Naive B cell (primary cell): ENCODE measurements around the gene MYH7. TPM values are rescaled to one million over a fixed set of nuclear protein-coding genes. Genes with fewer than 3 reads are reported as not detected.
A peak's percentile ranks its signal among the peaks of the same experiment; 100 is the strongest.

Experiments used
- ATAC-seq, 2 donors: fragments of 150-1000 bp; cut with Tn5 transposase; 2 replicates each; pipeline ENCODE4 v1.10.0; 2021; ENCODE audit warnings: low read depth in 2 of 2, mild to moderate bottlenecking in 2 of 2, moderate library complexity in 2 of 2
- DNase-seq: peaks from one replicate; pipeline ENCODE4 v3.0.0; 2022
- H3K27ac Mint-ChIP-seq, 6 donors: one replicate each; pipeline ENCODE4 v1.8.0; 2020 to 2022; ENCODE audit warnings: mild to moderate bottlenecking in 6 of 6, mixed read lengths in 6 of 6, moderate library complexity in 5 of 6, inconsistent platforms in 2 of 6
- H3K27me3 Mint-ChIP-seq, 3 donors: one replicate each; pipeline ENCODE4 v1.8.0; 2021 to 2022; ENCODE audit warnings: mixed read lengths in 3 of 3, mild to moderate bottlenecking in 1 of 3
- H3K36me3 Mint-ChIP-seq, 2 donors: one replicate each; pipeline ENCODE4 v1.8.0; 2020 to 2022; ENCODE audit warnings: mixed read lengths in 2 of 2, inconsistent platforms in 1 of 2, mild to moderate bottlenecking in 1 of 2
- H3K4me1 Mint-ChIP-seq, 3 donors: one replicate each; pipeline ENCODE4 v1.8.0; 2020 to 2022; ENCODE audit warnings: mixed read lengths in 3 of 3, inconsistent platforms in 1 of 3, mild to moderate bottlenecking in 1 of 3, moderate library complexity in 1 of 3
- H3K4me3 Mint-ChIP-seq, 8 donors: one replicate each; pipeline ENCODE4 v1.8.0; 2020 to 2022; ENCODE audit warnings: mild to moderate bottlenecking in 8 of 8, mixed read lengths in 8 of 8, moderate library complexity in 8 of 8, inconsistent platforms in 2 of 8
- H3K9me3 Mint-ChIP-seq, 7 donors: one replicate each; pipeline ENCODE4 v1.8.0; 2020 to 2022; ENCODE audit warnings: mixed read lengths in 7 of 7, mild to moderate bottlenecking in 5 of 7, inconsistent platforms in 2 of 7, moderate library complexity in 1 of 7
- polyA plus RNA-seq, 6 donors: library from polyadenylated mRNA; unstranded; fragments of 300-500 nt; fragmentation: Illumina TruSeq; gene quantifications; one replicate each; pipeline ENCODE4 v1.2.3, GENCODE V29; 2021; ENCODE audit warnings: low read depth in 6 of 6

The MYH7 gene
- polyA plus RNA-seq, 6 donors from 2014 or later, result not detected

DNA sequence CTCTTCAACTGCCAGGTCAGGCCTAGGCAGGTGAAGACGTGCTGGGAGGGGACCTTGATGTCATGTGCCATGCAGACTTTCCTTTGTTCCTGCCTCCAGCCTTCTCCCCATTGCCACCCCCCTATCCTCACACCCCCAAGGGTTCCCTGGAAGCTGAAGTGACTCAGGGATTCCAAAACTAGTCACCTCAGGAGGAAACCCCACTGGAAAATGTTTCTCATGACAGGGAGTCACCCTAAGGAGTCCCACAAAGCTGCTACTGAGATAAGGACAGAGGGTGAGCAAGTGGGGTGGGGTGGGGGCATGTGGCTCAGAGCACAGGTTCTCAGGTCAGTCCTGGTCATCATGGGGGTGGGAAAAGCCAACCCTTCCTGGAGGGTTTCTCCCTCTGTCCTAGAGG, 65.2 kb downstream of the MYH7 start:
- Mint-ChIP-seq H3K4me3 (no peak overlapping the region), H3K36me3 (no peaks in the 10 kb centered on the region), H3K4me1 (no peaks in the 10 kb centered on the region), H3K9me3 (peaks cover 0 to 2% (median 0%) of the 10 kb centered on the region in 7 donors), H3K27me3 (peaks cover 23 to 45% (median 35%) of the 10 kb centered on the region in 3 donors), H3K27ac (no peak overlapping the region)
- ATAC-seq, result no peak
- DNase-seq, result no peak

DNA sequence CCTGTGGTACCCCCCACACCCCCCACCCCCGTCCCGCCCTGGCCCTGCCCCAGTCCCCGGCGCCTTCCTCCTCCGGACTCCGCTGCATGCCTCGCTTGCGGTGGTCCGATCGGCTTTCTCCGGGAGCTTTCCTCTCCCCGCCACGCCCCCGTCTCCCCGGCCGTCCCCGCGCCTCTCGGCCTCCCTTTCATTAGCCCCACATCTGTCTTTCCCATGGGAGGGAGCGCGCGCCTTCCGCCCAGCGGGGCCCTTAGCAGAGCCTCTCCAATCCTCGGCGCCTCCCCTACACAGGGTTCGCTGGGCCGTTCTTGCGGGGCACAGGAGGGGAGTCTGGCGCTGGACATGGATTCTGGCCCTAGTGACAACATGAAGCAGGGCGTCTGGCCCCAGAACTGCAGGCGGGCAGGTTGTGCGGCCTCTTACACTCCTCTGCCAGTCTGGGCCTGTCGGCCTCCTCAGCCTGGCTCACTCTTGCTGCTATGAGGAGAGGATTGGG, 69.0 kb downstream of the MYH7 start:
- no peak overlapping the region for H3K27ac Mint-ChIP-seq

DNA sequence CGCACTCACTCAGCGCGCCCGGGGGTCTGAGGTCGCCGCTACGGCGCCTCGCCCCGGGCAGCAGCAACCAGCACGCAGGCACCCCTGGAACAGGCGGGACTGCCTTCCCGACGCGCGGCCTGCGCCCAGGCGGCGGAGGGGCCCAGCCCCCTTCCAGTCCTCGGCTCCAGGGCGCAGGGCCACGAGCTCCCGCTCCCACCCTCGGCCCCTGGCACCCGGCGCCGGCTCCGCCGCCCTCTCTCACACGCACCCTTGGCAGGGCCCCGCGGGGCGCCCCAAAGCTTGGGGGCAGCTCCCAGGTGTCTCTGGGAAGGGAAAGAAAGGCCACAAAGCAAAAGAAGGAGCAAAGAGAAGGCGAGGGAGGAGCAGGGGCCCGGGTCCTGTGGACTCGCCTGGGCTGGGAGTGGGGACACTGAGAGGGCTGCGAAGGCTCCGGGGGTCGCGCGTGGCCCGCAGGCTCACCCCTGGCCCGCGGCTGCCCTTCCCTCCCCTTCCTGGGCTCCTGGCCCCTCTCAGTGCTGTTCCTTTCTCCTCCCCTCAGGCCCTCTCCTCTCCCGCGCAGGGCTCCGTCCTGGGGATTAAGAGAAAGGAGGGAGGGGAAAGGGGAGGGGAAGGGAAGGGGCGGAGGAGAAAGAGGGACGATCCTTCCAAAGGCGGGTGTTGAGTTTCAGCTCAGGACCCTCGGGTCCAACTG, 69.6 kb downstream of the MYH7 start:
- DNase-seq (no peak), ATAC-seq (no peak)
- Mint-ChIP-seq H3K4me1 (peaks cover 0 to 1% (median 0%) of the 10 kb centered on the region in 3 donors), H3K4me3 (no peak overlapping the region), H3K27ac (no peak overlapping the region), H3K27me3 (peaks cover 37 to 69% (median 52%) of the 10 kb centered on the region in 3 donors), H3K9me3 (peaks cover 0 to 2% (median 0%) of the 10 kb centered on the region in 7 donors), H3K36me3 (no peaks in the 10 kb centered on the region)

More for the DNA sequence above, 69.0 kb downstream of the MYH7 start:
- Mint-ChIP-seq H3K4me3 (no peak overlapping the region), H3K4me1 (peaks cover 0 to 1% (median 0%) of the 10 kb centered on the region in 3 donors), H3K36me3 (no peaks in the 10 kb centered on the region), H3K27me3 (peaks cover 33 to 72% (median 47%) of the 10 kb centered on the region in 3 donors), H3K9me3 (peaks cover 0 to 2% (median 0%) of the 10 kb centered on the region in 7 donors)
- DNase-seq (no peak), ATAC-seq (no peak)

DNA sequence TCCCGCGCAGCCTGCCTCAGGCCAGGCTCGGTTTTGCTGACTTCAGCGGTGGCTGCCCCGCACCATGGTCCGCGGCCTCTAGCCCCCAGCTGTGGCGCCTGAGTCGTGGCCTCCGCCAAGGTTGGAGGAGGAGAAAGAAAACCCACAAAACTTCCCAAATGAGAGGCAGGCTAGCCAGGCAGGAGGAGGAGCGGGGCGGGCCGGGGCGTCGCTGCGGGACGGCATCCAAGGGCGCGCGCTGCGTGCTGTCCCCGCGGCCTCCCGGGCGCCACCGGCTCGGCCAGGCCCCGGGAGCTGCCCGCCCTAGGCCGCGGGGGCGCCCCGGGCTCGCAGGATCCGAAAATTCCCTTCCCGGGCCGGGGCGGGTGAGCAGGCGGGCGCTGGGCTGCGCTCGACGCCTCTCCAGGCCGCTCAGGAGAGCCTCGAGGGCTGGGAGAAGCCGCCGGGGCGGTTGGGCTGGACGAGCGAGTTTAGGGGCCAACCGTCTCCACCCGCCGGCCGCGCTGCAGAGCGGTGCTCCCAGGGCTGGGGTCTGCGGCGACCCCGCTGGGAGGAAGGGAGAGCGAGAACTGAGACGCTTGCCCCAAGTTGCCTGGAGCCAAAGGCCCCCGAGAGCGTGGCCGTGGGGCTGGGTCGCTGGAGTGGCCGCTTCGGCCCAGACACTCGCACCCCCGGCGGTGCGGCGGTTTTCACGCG, 70.3 kb downstream of the MYH7 start, which contains the start of gene EFS:
Gene EFS, minus strand, starts transcription at position 137 of the 696 bp plus-strand sequence. CDS start 147 bp downstream, outside the sequence.
- no peak for DNase-seq
- Mint-ChIP-seq H3K4me1 (peaks cover 0 to 1% (median 0%) of the 10 kb centered on the region in 3 donors), H3K27me3 (peaks cover 39 to 74% (median 55%) of the 10 kb centered on the region in 3 donors), H3K9me3 (peaks cover 0 to 2% (median 0%) of the 10 kb centered on the region in 7 donors), H3K27ac (peak within 1 kb of the TSS in 1 of 6 donors; percentile 84), H3K4me3 (peak within 1 kb of the TSS in 4 of 8 donors; percentile 20 to 25 (median 22)), H3K36me3 (no peaks in the 10 kb centered on the region)
- ATAC-seq, result no peak

DNA sequence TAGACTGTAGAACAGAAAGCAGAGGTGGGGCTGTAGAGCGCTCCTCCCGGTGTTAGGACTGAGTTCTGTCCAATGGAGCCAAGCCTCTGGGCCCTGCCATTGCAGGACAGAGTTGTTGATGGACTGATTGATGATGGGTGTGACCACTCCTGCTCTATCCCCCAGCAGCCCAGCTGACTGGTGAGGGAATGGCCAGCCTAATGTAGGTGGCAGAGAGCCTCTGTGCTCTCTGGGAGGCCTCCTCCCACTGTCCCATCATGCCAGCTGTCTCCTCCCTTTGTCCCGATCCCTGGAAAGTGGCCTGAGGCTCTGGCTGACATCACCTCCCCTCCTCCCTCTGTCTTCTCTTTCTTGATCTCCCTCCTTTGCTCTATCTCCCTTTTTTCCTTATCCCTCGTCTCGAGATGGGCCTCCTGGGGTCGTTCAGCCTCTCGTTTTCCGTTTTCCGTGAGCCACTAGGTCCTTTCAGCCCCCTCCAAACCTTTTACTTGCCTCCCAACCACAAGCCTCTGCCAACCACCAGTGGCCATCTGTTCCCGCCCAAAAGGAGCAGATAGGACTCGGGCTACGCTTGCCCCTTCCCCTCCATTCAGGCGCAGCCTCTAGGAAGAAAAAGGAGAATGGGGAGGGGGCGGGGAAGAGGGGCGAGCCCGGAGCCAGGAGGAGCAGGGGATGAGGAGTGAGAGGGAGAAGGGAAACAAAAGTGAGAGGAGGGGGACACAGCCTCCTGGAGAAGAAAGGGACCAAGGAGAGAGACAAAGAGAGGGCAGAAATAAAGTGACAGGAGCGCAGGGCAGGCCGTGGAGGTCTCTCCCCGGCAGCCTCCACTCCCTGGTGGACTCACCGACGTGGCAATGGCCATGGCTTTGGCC, 71.1 kb downstream of the MYH7 start:
- peak overlapping the region in 4 of 8 donors; percentile 20 to 25 (median 22) for H3K4me3 Mint-ChIP-seq
- H3K27me3 Mint-ChIP-seq, result peaks cover 39 to 79% (median 54%) of the 10 kb centered on the region in 3 donors

More for the DNA sequence above, 71.1 kb downstream of the MYH7 start:
- ATAC-seq, result no peak
- H3K9me3 Mint-ChIP-seq, result peaks cover 0 to 2% (median 0%) of the 10 kb centered on the region in 7 donors
- no peak for DNase-seq
- no peaks in the 10 kb centered on the region for H3K36me3 Mint-ChIP-seq
- H3K4me1 Mint-ChIP-seq, result peaks cover 0 to 1% (median 0%) of the 10 kb centered on the region in 3 donors
- peak overlapping the region in 1 of 6 donors; percentile 84 for H3K27ac Mint-ChIP-seq

Other genes with a start within 250 kb of the MYH7 start
- not detected for gene RNF212B, start 197.7 kb downstream of the MYH7 start, polyA plus RNA-seq
- gene HOMEZ, start 149.5 kb downstream of the MYH7 start, polyA plus RNA-seq, result 1 to 10 TPM; 1.0 to 6.9 (median 4.8) TPM
- gene PPP1R3E, start 132.8 kb downstream of the MYH7 start, polyA plus RNA-seq, result 10 to 100 TPM in 1 of 6 donors, 1 to 10 TPM in 5; 3.9 to 11.8 (median 5.1) TPM
- gene BCL2L2, start 128.8 kb downstream of the MYH7 start, polyA plus RNA-seq, result under 1 TPM in 3 of 6 donors, not detected in 3; 0.22 to 0.72 (median 0.28) TPM
- 100 to 1,000 TPM; 114 to 160 (median 145) TPM for gene PABPN1, start 114.2 kb downstream of the MYH7 start, polyA plus RNA-seq
- under 1 TPM in 2 of 6 donors, not detected in 4; 0.29 to 0.66 TPM for gene SLC22A17, start 82.8 kb downstream of the MYH7 start, polyA plus RNA-seq
- not detected for gene EFS, start 70.5 kb downstream of the MYH7 start, polyA plus RNA-seq
- gene IL25, start 62.9 kb downstream of the MYH7 start, polyA plus RNA-seq, result not detected
- 1 to 10 TPM in 2 of 6 donors, under 1 TPM in 2, not detected in 2; 0.36 to 2.5 (median 1.6) TPM for gene CMTM5, start 58.6 kb downstream of the MYH7 start, polyA plus RNA-seq
- not detected for gene MYH6, start 27.4 kb downstream of the MYH7 start, polyA plus RNA-seq
- gene NGDN, start 34.0 kb upstream of the MYH7 start, polyA plus RNA-seq, result 100 to 1,000 TPM in 1 of 6 donors, 10 to 100 TPM in 5; 54.2 to 105 (median 76.4) TPM
- gene ZFHX2, start 116.1 kb upstream of the MYH7 start, polyA plus RNA-seq, result under 1 TPM in 3 of 6 donors, not detected in 3; 0.03 to 0.38 (median 0.04) TPM
- 10 to 100 TPM; 16.0 to 28.3 (median 21.7) TPM for gene THTPA, start 120.6 kb upstream of the MYH7 start, polyA plus RNA-seq
- 100 to 1,000 TPM in 1 of 6 donors, 10 to 100 TPM in 5; 58.3 to 116 (median 80.4) TPM for gene AP1G2, start 132.1 kb upstream of the MYH7 start, polyA plus RNA-seq
- 1 to 10 TPM in 1 of 6 donors, under 1 TPM in 2, not detected in 3; 0.09 to 1.3 (median 0.17) TPM for gene JPH4, start 143.1 kb upstream of the MYH7 start, polyA plus RNA-seq
- not detected for gene DHRS2, start 200.7 kb upstream of the MYH7 start, polyA plus RNA-seq